Common myeloid progenitor, CD34-positive (primary cell): Measurements from ENCODE around the gene BAG3.

Experiments
- CTCF ChIA-PET: fragments of 350-600 bp; sonication (Branson Sonifier 250); formaldehyde crosslinking; loops from one replicate; lab custom pipeline; 2021; ENCODE audit warnings: antibody characterized with exemption; lab: Charles Lee
- POLR2A ChIA-PET: fragments of 350-600 bp; sonication (Branson Sonifier 250); formaldehyde crosslinking; loops from one replicate; lab custom pipeline; 2021; ENCODE audit warnings: antibody characterized with exemption; lab: Charles Lee
- DNase-seq, 3 donors: peaks; one replicate each; pipeline versions ENCODE4 v3.0.0 to v3.0.0-alpha.2; 2013
- H3K27ac ChIP-seq, 2 experiments: 1 replicate in 1 of 2; 2 replicates in 1 of 2; pipeline ENCODE4 v1.7.0; 2013; ENCODE audit warnings: inconsistent platforms in 2 of 2, low read length in 2 of 2, mild to moderate bottlenecking in 2 of 2, low read depth in 1 of 2, moderate library complexity in 1 of 2; ENCODE audit not compliant: severe bottlenecking in 2 of 2, insufficient read depth in 1 of 2, poor library complexity in 1 of 2
- H3K27me3 ChIP-seq, 5 experiments: replicated peaks in 2 of 5; 1 replicate in 3 of 5; 2 replicates in 2 of 5; pipeline versions ENCODE4 v1.6.1 to v1.7.0; 2013; ENCODE audit warnings: low read length in 4 of 5, mild to moderate bottlenecking in 2 of 5, moderate library complexity in 2 of 5, inconsistent platforms in 1 of 5; ENCODE audit not compliant: insufficient read depth in 5 of 5, control insufficient read depth in 4 of 5
- H3K36me3 ChIP-seq, 4 experiments: 1 replicate in 2 of 4; 2 replicates in 2 of 4; pipeline versions ENCODE4 v1.6.1 to v1.7.0; 2013; ENCODE audit warnings: low read length in 3 of 4, control low read depth in 1 of 4, mild to moderate bottlenecking in 1 of 4; ENCODE audit not compliant: control insufficient read depth in 4 of 4, insufficient read depth in 4 of 4
- H3K4me1 ChIP-seq, 4 experiments: 1 replicate in 3 of 4; 2 replicates in 1 of 4; pipeline versions ENCODE4 v1.6.1 to v1.7.1; 2013; ENCODE audit warnings: low read length in 3 of 4, mild to moderate bottlenecking in 3 of 4, control low read depth in 1 of 4, inconsistent platforms in 1 of 4, moderate library complexity in 1 of 4; ENCODE audit not compliant: control insufficient read depth in 4 of 4, insufficient read depth in 4 of 4; ENCODE audit errors: control extremely low read depth in 1 of 4
- H3K4me3 ChIP-seq, 7 experiments: 1 replicate in 4 of 7; 2 replicates in 3 of 7; pipeline versions ENCODE4 v1.5.1 to v1.7.0; 2013; ENCODE audit warnings: mild to moderate bottlenecking in 7 of 7, low read length in 6 of 7, moderate library complexity in 6 of 7, inconsistent platforms in 2 of 7, low read depth in 2 of 7, control low read depth in 1 of 7; ENCODE audit not compliant: insufficient read depth in 4 of 7, control insufficient read depth in 1 of 7; ENCODE audit errors: extremely low read depth in 1 of 7
- H3K9me3 ChIP-seq, 5 experiments: 1 replicate in 4 of 5; 2 replicates in 1 of 5; pipeline versions ENCODE4 v1.6.1 to v1.7.1; 2013; ENCODE audit warnings: low read length in 4 of 5, mild to moderate bottlenecking in 2 of 5, inconsistent platforms in 1 of 5, low read depth in 1 of 5, moderate library complexity in 1 of 5; ENCODE audit not compliant: control insufficient read depth in 4 of 5, insufficient read depth in 2 of 5; ENCODE audit errors: control extremely low read depth in 1 of 5
- WGBS: methylation state at CpG from one replicate; pipeline ENCODE4 v1.1.5; 2013; ENCODE audit not compliant: insufficient coverage; 5-methylcytosine and 5-hydroxymethylcytosine counted together

Gene BAG3

DNA sequence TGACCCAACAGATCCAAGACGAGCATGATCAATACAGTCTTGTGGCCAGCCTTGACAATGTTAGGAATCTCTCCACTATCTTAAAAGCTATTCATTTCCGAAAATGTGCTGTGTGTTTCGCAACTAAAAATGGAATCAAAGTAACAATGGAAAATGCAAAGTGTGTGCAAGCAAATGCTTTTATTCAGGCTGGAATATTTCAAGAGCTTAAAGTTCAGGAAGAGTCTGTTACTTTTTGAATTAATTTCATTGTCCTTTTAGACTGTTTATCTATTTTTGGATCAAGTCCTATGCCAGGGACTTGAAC, 30.1 kb upstream of the BAG3 start:
- Histone ChIP-seq H3K36me3 (no peaks in the 10 kb centered on the region), H3K9me3 (no peaks in the 10 kb centered on the region), H3K27ac (no peak overlapping the region), H3K4me1 (peaks cover 0 to 11% (median 0%) of the 10 kb centered on the region in 4 experiments), H3K27me3 (no peaks in the 10 kb centered on the region), H3K4me3 (no peak overlapping the region)
- ChIA-PET CTCF (interaction anchor here (1.4 kb wide), 1 partner anchor 8 kb away, joined by 3 read pairs; no protein-coding TSS in a partner anchor), POLR2A (no interaction called here)
- DNase-seq = no peak
- 90% methylated on average over 2 of the region's 3 CpGs for WGBS

DNA sequence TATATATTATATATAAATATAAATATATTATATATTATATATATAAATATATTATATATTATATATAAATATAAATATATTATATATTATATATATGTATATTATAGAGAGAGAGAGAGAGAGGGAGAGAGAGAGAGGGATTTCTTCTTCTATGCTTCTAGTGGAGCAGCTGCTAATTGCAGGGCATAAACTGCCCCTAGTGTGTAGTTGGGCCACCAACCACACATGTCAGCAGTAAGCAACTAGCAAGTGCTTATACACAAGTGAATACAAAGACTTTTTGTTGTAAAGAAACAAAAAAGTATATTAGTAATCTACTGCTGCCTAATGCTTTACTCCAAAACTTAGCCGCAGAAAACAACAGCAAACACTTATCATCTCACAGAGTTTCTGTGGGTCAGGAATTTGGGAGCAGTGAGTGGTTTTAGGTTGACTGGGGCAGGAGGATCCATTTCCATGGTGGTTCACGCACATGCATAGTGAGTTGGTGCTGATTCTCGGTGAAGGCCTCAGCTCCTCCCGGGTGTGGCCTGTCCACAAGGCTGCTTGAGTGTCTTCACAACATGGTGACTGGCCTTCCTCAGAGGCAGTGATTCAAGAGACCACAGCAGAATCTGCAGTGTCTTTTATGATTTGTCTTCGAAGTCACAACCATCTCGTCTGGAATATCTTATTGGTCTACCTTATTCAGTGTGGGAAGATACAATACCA, 25.5 kb upstream of the BAG3 start:
- no peak overlapping the region for H3K4me3 ChIP-seq
- H3K27ac ChIP-seq = no peak overlapping the region
- DNase-seq = peak; percentile 10 to 58 (median 46)
- H3K9me3 ChIP-seq = no peaks in the 10 kb centered on the region
- WGBS = 98% methylated on average over 5 of the region's 6 CpGs
- H3K27me3 ChIP-seq = no peaks in the 10 kb centered on the region
- ChIA-PET CTCF (no interaction called here), POLR2A (no interaction called here)
- H3K4me1 ChIP-seq = peaks cover 0 to 3% (median 0%) of the 10 kb centered on the region in 4 experiments
- H3K36me3 ChIP-seq = no peaks in the 10 kb centered on the region

GRCh38 chr10:119630300-119630699, 20.9 kb upstream of the BAG3 start:
- ChIA-PET POLR2A (no interaction called here), CTCF (no interaction called here)

GRCh38 chr10:119633538-119634218, 17.5 kb upstream of the BAG3 start:
- Histone ChIP-seq H3K9me3 (no peaks in the 10 kb centered on the region), H3K27me3 (no peaks in the 10 kb centered on the region), H3K4me1 (no peaks in the 10 kb centered on the region), H3K36me3 (no peaks in the 10 kb centered on the region), H3K4me3 (no peak overlapping the region), H3K27ac (no peak overlapping the region)
- POLR2A ChIA-PET = no interaction called here
- no peak for DNase-seq
- CTCF ChIA-PET = interaction anchor here (0.6 to 1.8 kb wide), 2 partner anchors 11 to 28 kb away, joined by 3 to 4 read pairs; no protein-coding TSS in a partner anchor
- 100% methylated on average over 2 of the region's 3 CpGs for WGBS

More at GRCh38 chr10:119630300-119630699, 20.9 kb upstream of the BAG3 start:
- no peaks in the 10 kb centered on the region for H3K36me3 ChIP-seq
- no peak overlapping the region for H3K4me3 ChIP-seq
- 92% methylated on average over 4 of the region's 5 CpGs for WGBS
- DNase-seq = no peak
- H3K4me1 ChIP-seq = no peaks in the 10 kb centered on the region
- H3K27me3 ChIP-seq = no peaks in the 10 kb centered on the region
- no peaks in the 10 kb centered on the region for H3K9me3 ChIP-seq
- H3K27ac ChIP-seq = no peak overlapping the region

DNA sequence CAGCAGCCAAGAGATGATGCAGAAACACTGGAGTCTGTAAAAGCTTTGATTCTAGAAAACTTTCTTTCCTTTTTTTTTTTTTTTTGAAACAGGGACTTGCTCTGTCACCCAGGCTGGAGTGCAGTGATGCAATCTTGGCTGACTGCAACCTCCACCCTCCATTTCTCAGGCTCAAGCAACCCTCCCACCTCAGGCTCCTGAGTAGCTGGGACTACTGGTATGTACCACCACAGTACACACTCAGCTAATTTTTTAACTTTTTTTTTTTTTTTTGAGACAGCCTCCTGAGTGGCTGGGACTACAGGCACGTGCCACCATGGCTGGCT, 17.0 kb upstream of the BAG3 start:
- Histone ChIP-seq H3K36me3 (no peaks in the 10 kb centered on the region), H3K4me1 (no peaks in the 10 kb centered on the region), H3K27ac (no peak overlapping the region), H3K9me3 (no peaks in the 10 kb centered on the region), H3K27me3 (no peaks in the 10 kb centered on the region), H3K4me3 (no peak overlapping the region)
- CTCF ChIA-PET = interaction anchor here (0.6 to 1.8 kb wide), 2 partner anchors 10 to 28 kb away, joined by 3 to 4 read pairs; no protein-coding TSS in a partner anchor
- no CpG with 5 or more reads among the region's 1 CpG for WGBS
- POLR2A ChIA-PET = no interaction called here
- peak in 1 of 3 donors; percentile 13 for DNase-seq

DNA sequence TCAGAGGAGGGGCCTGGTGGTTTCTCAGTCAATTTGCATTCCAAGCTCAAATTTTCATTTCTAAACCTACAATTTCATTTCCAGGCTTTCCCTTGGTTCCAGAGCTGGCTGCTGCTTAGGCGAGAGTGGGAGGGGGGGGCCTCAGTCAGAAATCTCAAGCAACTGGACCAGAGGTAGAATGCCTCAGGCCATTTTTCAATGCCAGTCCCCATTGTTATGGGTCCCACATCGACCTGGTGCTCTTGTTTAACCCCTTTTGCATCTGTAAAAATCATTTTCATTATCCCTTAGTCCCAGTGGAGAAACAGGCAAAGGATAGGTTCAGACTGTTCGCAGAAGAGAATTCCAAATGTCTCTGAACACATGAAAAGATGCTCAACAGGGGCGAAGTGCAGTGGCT, 13.5 kb upstream of the BAG3 start:
- no peaks in the 10 kb centered on the region for H3K4me1 ChIP-seq
- H3K27me3 ChIP-seq = no peaks in the 10 kb centered on the region
- 78% methylated on average over 4 of the region's 4 CpGs for WGBS
- DNase-seq = no peak
- H3K9me3 ChIP-seq = no peaks in the 10 kb centered on the region
- no peak overlapping the region for H3K27ac ChIP-seq
- H3K4me3 ChIP-seq = no peak overlapping the region
- H3K36me3 ChIP-seq = no peaks in the 10 kb centered on the region
- ChIA-PET CTCF (interaction anchor here (0.6 kb wide), 1 partner anchor 359 kb away, joined by 3 read pairs; no protein-coding TSS in a partner anchor), POLR2A (no interaction called here)

DNA sequence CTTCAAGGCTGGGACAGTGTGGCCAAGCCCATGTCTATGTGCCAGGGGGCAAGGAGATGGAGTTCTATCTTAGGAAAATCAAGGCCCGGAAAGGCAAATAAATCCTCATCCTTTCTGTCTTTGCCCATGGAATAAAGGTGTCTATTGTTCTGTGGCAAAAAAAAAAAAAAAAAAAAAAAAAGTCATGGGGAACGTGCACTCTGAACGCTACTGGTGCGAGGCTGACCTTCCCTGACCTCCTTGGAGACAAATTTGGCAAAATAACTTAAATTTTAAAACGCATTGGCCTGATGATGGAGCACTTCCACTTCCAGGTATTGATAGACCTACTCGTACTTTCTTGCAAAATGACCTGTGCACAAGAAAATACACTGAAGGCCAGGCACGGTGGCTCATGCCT, 12.2 kb upstream of the BAG3 start:
- H3K4me3 ChIP-seq = no peak overlapping the region
- H3K9me3 ChIP-seq = peaks cover 0 to 4% (median 0%) of the 10 kb centered on the region in 5 experiments
- ChIA-PET POLR2A (no interaction called here), CTCF (no interaction called here)
- H3K27me3 ChIP-seq = no peaks in the 10 kb centered on the region
- H3K36me3 ChIP-seq = no peaks in the 10 kb centered on the region
- H3K27ac ChIP-seq = no peak overlapping the region
- H3K4me1 ChIP-seq = no peaks in the 10 kb centered on the region
- no peak for DNase-seq
- WGBS = 87% methylated on average over 6 of the region's 7 CpGs
